GM18951 (cell line): ENCODE measurements around the gene ABHD5.

Experiments used
- POLR2A ChIP-seq: IDR thresholded peaks from 4 replicates; pipeline ENCODE4 v1.6.1; 2011; ENCODE audit warnings: mild to moderate bottlenecking; ENCODE audit not compliant: insufficient read length, insufficient read depth; ENCODE audit errors: extremely low read depth
- in situ Hi-C: fragments of 300-500 bp; cut with MboI; formaldehyde crosslinking; loops from one replicate; pipeline ENCODE4 v1.12.0; 2022; ENCODE audit warnings: low sequenced_read_pairs, mixed read lengths, inconsistent platforms; ENCODE audit not compliant: unreplicated experiment

The ABHD5 gene

GRCh38 chr3:43691120-43691995, 620 bp downstream of the ABHD5 start:
- in situ Hi-C loops: no loop called here
- TF ChIP-seq POLR2A: no peak

GRCh38 chr3:43692085-43692855, 1.5 kb downstream of the ABHD5 start:
- no peak for TF ChIP-seq POLR2A
- in situ Hi-C loops: no loop called here

GRCh38 chr3:43692971-43693370, 2.2 kb downstream of the ABHD5 start:
- no peak for TF ChIP-seq POLR2A
- in situ Hi-C loops: no loop called here

GRCh38 chr3:43693594-43693993, 2.9 kb downstream of the ABHD5 start:
- TF ChIP-seq POLR2A: no peak
- in situ Hi-C loops: no loop called here

- TF ChIP-seq POLR2A: no peak
- in situ Hi-C loops: no loop called here
These were observed 4.7 kb downstream of the ABHD5 start for GRCh38 chr3:43695443-43695842.

GRCh38 chr3:43695863-43696262, 5.1 kb downstream of the ABHD5 start:
- in situ Hi-C loops: no loop called here
- no peak for TF ChIP-seq POLR2A

GRCh38 chr3:43696441-43696840, 5.7 kb downstream of the ABHD5 start:
- no peak for TF ChIP-seq POLR2A
- in situ Hi-C loops: no loop called here

GRCh38 chr3:43696881-43697280, 6.1 kb downstream of the ABHD5 start:
- TF ChIP-seq POLR2A: no peak
- in situ Hi-C loops: no loop called here

- TF ChIP-seq POLR2A: no peak
- in situ Hi-C loops: no loop called here
These were observed 9.1 kb downstream of the ABHD5 start for GRCh38 chr3:43699864-43700263.

GRCh38 chr3:43704697-43705096, 14.0 kb downstream of the ABHD5 start:
- TF ChIP-seq POLR2A: no peak
- in situ Hi-C loops: no loop called here

- no peak for TF ChIP-seq POLR2A
- in situ Hi-C loops: no loop called here
These were observed 15.6 kb downstream of the ABHD5 start for GRCh38 chr3:43706342-43706741.

- no peak for TF ChIP-seq POLR2A
- in situ Hi-C loops: no loop called here
These were observed 16.5 kb downstream of the ABHD5 start for GRCh38 chr3:43707266-43707665.

GRCh38 chr3:43707998-43708397, 17.3 kb downstream of the ABHD5 start:
- in situ Hi-C loops: no loop called here
- TF ChIP-seq POLR2A: no peak

GRCh38 chr3:43709022-43709421, 18.3 kb downstream of the ABHD5 start:
- in situ Hi-C loops: no loop called here
- TF ChIP-seq POLR2A: no peak
